OCI-LY3 (cell line): ENCODE measurements around the gene CCDC63.

ENCODE experiments used
- H2AFZ ChIP-seq: fragments of 200-600, 300-600 bp; shearing (Covaris generic); 2 replicates; pipeline ENCODE4 v1.6.0; 2014; ENCODE audit warnings: antibody characterized with exemption, low read depth, low read length
- H3K27ac ChIP-seq: fragments of 200-600, 300-600 bp; sonication (generic); 2 replicates; pipeline ENCODE4 v1.5.1; 2014; ENCODE audit warnings: mild to moderate bottlenecking, low read length, moderate library complexity, mixed read lengths
- H3K27me3 ChIP-seq: fragments of 200-600, 300-600 bp; sonication (generic); 2 replicates; pipeline ENCODE4 v1.6.1; 2014; ENCODE audit warnings: low read depth, low read length, mixed read lengths
- H3K36me3 ChIP-seq: fragments of 200-600, 300-600 bp; sonication (generic); replicated peaks from 2 replicates; pipeline ENCODE3; 2014; ENCODE audit warnings: low read depth, low read length, mixed read lengths
- H3K4me1 ChIP-seq: fragments of 300-600, 200-600 bp; sonication (generic); 2 replicates; pipeline ENCODE4 v1.6.1; 2014; ENCODE audit warnings: low read length, mixed read lengths
- H3K4me2 ChIP-seq: fragments of 200-600, 300-600 bp; sonication (generic); 2 replicates; pipeline ENCODE4 v1.6.1; 2014; ENCODE audit warnings: low read length, mixed read lengths
- H3K4me3 ChIP-seq: fragments of 300-600, 200-600 bp; sonication (generic); 2 replicates; pipeline ENCODE4 v1.5.1; 2014; ENCODE audit warnings: antibody characterized with exemption, mild to moderate bottlenecking, low read length, moderate library complexity
- H3K79me2 ChIP-seq: fragments of 300-600, 200-600 bp; shearing (Covaris generic); 2 replicates; pipeline ENCODE4 v1.6.1; 2014; ENCODE audit warnings: mild to moderate bottlenecking, low read length, mixed read lengths
- H3K9ac ChIP-seq: fragments of 300-600, 200-600 bp; shearing (Covaris generic); 2 replicates; pipeline ENCODE4 v1.6.0; 2014; ENCODE audit warnings: mild to moderate bottlenecking, low read length, moderate library complexity
- H3K9me3 ChIP-seq: fragments of 200-600, 300-600 bp; shearing (Covaris generic); 2 replicates; pipeline ENCODE4 v1.6.1; 2014; ENCODE audit warnings: low read length, mixed read lengths; ENCODE audit not compliant: insufficient read depth
- H4K20me1 ChIP-seq: fragments of 200-600, 300-600 bp; sonication (generic); 2 replicates; pipeline ENCODE4 v1.6.1; 2016; ENCODE audit warnings: low read length, mixed read lengths; ENCODE audit not compliant: insufficient read depth
- CTCF ChIP-seq: fragments of 200-600, 300-600 bp; sonication (generic); IDR thresholded peaks from 2 replicates; pipeline ENCODE4 v1.5.1; 2014; ENCODE audit warnings: antibody characterized with exemption, low read length, low read depth
- EZH2phosphoT487 ChIP-seq: fragments of 200-600 bp; shearing (Covaris generic); IDR thresholded peaks from 2 replicates; pipeline ENCODE4 v1.6.1; 2018; ENCODE audit warnings: antibody characterized with exemption, mixed run types, low read depth

The CCDC63 gene

GRCh38 chr12:110807640-110808039 is 39.1 kb upstream of the CCDC63 start:
- Histone ChIP-seq H3K27me3 (peaks cover 14% of the 10 kb centered on the region; the same call in 1 of the 2 replicates), H4K20me1 (no peaks in the 10 kb centered on the region), H3K4me1 (no peaks in the 10 kb centered on the region), H3K4me2 (no peak overlapping the region), H3K9ac (no peak overlapping the region), H3K9me3 (no peaks in the 10 kb centered on the region), H2AFZ (no peak overlapping the region), H3K79me2 (no peaks in the 10 kb centered on the region), H3K36me3 (no peaks in the 10 kb centered on the region), H3K27ac (no peak overlapping the region), H3K4me3 (no peak overlapping the region)
- TF ChIP-seq CTCF: no peak
- TF ChIP-seq EZH2phosphoT487: no peak

DNA sequence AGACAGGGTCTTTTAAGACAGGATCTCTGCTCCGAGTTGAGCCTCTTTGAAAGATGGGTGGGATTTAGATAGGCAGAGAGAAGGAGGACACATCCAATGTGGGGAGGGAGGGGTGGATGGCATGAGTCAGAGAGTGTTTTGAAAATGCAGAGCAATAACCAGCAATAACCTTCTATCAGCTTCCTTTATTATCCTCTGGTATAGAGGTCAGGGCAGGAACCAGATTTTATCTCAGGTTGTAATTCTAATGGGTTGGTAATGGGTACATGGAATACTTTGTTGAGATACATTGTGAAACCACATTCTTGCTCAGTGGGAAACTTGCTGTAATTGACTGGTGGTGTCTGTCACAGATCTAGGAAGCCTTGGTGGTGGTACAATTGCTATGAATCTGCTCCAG is 37.6 kb upstream of the CCDC63 start:
- H3K4me2 ChIP-seq: no peak overlapping the region
- H3K4me1 ChIP-seq: no peaks in the 10 kb centered on the region
- no peaks in the 10 kb centered on the region for H4K20me1 ChIP-seq
- H3K9me3 ChIP-seq: no peaks in the 10 kb centered on the region
- H3K27ac ChIP-seq: no peak overlapping the region
- no peak overlapping the region for H3K9ac ChIP-seq
- H3K4me3 ChIP-seq: no peak overlapping the region
- no peaks in the 10 kb centered on the region for H3K79me2 ChIP-seq
- no peaks in the 10 kb centered on the region for H3K36me3 ChIP-seq
- H2AFZ ChIP-seq: no peak overlapping the region
- no peak for TF ChIP-seq CTCF
- no peak for TF ChIP-seq EZH2phosphoT487
- H3K27me3 ChIP-seq: peaks cover 19% of the 10 kb centered on the region

GRCh38 chr12:110811972-110812371 is 34.8 kb upstream of the CCDC63 start:
- Histone ChIP-seq H3K36me3 (no peaks in the 10 kb centered on the region), H3K4me2 (no peak overlapping the region), H3K79me2 (no peaks in the 10 kb centered on the region), H3K4me1 (no peaks in the 10 kb centered on the region), H3K9me3 (no peaks in the 10 kb centered on the region), H2AFZ (no peak overlapping the region), H3K27ac (no peak overlapping the region), H4K20me1 (no peaks in the 10 kb centered on the region), H3K9ac (no peak overlapping the region), H3K4me3 (no peak overlapping the region), H3K27me3 (peaks cover 19% of the 10 kb centered on the region)
- TF ChIP-seq CTCF (no peak), EZH2phosphoT487 (no peak)

GRCh38 chr12:110813285-110813684 is 33.5 kb upstream of the CCDC63 start:
- Histone ChIP-seq H3K4me3 (no peak overlapping the region), H3K4me1 (no peaks in the 10 kb centered on the region), H4K20me1 (no peaks in the 10 kb centered on the region), H2AFZ (no peak overlapping the region), H3K36me3 (no peaks in the 10 kb centered on the region), H3K79me2 (no peaks in the 10 kb centered on the region), H3K27me3 (peaks cover 19% of the 10 kb centered on the region), H3K27ac (no peak overlapping the region), H3K4me2 (no peak overlapping the region), H3K9ac (no peak overlapping the region), H3K9me3 (no peaks in the 10 kb centered on the region)
- TF ChIP-seq CTCF (no peak), EZH2phosphoT487 (no peak)
